NCI-H774 (cell line): ENCODE results near the gene KCNAB3.

ENCODE experiments used
- DNase-seq: peaks from one replicate; lab custom pipeline; 2025; lab: John Stamatoyannopoulos, UW

The KCNAB3 gene

GRCh38 chr17:7940034-7940433 lies 10.4 kb upstream of the KCNAB3 start:
- DNase-seq = no peak

DNA sequence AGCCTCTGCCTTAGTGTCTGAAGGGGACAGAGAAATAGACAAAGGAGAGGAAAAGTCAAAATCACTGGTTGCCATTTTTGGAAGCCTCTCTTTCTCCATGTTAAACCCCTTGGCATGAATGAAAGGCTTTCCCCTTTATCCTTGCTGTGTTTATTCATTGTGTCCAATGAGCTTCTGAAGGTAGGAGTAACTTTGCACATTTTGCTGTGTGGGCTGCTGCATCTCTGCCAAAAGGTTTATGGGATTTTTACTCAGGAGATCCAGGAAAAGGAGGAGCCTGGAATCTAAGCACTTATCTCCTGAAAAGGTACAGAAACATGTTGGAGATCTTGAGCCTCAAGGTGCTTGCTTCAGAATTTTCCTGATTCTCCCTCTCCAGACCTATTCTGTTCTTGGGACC lies 6.2 kb upstream of the KCNAB3 start:
- DNase-seq = no peak

DNA sequence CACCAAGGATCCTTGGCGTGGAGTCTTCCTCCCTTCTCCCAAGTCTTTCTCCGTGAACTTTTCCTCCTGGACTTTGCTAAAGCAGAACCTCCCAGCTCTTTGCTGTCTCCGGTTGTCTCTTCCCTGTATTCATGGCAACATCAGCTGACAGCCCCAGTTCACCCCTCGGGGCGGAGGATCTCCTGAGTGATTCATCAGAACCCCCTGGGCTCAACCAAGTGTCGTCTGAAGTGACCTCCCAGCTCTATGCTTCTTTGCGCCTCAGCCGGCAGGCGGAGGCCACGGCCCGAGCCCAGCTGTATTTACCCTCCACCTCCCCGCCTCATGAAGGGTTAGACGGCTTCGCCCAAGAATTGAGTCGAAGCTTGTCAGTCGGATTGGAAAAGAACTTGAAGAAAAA lies 3.3 kb upstream of the KCNAB3 start:
- no peak for DNase-seq

- DNase-seq = no peak
Measured at GRCh38 chr17:7932483-7932891, 2.8 kb upstream of the KCNAB3 start.

GRCh38 chr17:7931709-7932482 lies 2.2 kb upstream of the KCNAB3 start, which contains the start of the genes CNTROB and TRAPPC1:
Gene CNTROB (plus strand): TSS chr17:7932206. CDS start chr17:7933080, 874 bp downstream.
Gene TRAPPC1 (minus strand): TSS chr17:7931946. CDS start chr17:7931829, 117 bp downstream.
- DNase-seq = peak; percentile 89

GRCh38 chr17:7930841-7931631 lies 1.4 kb upstream of the KCNAB3 start:
- DNase-seq = no peak

- DNase-seq = no peak
Measured at GRCh38 chr17:7927596-7927995, 2.1 kb downstream of the KCNAB3 start.

DNA sequence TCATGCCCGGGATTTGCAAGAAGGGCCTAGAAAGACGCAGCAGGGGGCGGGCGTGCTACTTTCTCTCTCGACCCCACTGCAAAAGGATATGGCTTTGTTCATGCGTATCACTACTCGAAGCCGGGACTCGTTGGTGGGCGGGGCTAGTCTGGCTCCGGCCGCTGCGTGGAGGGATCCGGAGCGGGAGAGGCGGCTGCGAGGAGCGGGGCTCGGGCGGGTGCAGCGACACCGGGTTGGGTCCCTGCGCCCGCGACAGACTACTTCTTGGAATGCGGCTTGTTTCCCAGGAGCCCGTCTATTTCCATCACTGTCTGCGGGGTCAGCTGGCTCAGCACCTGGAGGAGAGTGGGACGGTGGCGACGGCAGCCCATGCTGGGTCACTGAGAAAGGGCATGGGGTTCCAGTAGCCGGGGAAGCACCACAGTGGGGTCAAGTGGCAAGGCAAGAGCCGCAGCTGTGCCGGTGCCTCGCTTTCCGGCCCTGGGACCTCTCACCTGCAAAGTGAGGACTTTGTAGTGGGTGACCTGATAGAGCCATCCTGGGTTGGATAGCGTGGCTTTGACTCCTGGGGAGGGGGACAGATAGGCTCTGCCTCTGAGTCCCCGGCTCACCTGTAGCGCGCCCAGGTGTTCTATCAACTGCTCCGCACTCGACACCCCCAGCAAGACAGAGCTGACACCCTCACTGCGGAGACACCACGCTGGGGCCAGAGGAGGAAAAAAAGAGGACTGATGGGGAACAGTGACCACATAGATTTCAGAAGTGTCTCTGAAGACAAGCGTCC lies 6.6 kb downstream of the KCNAB3 start:
- peak; percentile 38 for DNase-seq

- no peak for DNase-seq
Measured at GRCh38 chr17:7922269-7922844, 7.3 kb downstream of the KCNAB3 start.

DNA sequence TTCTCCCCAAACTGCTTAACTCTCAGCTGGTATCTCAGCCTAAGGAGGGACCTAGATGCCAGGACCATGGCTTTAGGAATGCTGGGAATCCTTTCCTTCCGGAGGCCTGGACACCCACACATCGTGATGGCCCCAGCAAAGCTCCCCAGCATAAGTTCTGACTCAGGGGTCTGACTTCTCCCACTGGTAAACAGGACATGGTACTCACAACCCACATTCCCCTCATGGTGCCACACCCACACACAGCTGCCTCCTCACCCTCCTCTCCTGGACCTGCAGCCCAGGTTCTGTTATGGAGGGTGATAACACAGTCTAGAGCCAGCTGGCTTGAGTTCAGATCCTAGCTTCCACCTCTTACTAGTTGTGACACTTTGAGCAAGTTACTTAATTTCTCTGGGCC lies 12.8 kb downstream of the KCNAB3 start:
- DNase-seq = no peak

- no peak for DNase-seq
Measured at GRCh38 chr17:7916385-7916682, 13.3 kb downstream of the KCNAB3 start.

GRCh38 chr17:7915611-7916384 lies 13.9 kb downstream of the KCNAB3 start, which contains the start of gene RNF227:
Gene RNF227 (minus strand): TSS chr17:7916289. CDS start chr17:7916195, 94 bp downstream.
- peak; percentile 79 for DNase-seq

DNA sequence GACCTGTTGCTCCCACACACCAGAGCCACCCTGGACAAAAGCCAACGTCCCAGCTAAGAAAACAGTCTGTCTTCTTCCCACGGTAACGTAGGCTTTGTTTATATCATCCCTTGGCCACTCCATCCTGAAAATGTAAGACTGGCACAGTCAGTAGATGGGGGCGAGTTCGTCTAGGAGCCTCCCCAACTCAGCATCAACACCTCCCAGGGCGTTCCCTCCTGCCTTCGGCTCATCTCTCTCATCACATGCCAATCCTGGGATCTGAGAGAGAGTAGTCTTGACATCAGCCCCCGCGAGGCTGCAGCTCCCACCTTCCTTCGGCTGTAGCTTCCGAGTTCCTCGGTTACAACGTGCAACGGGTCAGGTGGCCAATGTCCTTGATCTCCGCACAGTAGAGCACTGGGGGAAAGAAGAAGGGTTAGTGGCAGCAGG lies 14.5 kb downstream of the KCNAB3 start:
- DNase-seq = no peak

GRCh38 chr17:7912927-7913524 lies 16.6 kb downstream of the KCNAB3 start:
- peak; percentile 15 for DNase-seq

- no peak for DNase-seq
Measured at GRCh38 chr17:7911116-7911515, 18.5 kb downstream of the KCNAB3 start.

DNA sequence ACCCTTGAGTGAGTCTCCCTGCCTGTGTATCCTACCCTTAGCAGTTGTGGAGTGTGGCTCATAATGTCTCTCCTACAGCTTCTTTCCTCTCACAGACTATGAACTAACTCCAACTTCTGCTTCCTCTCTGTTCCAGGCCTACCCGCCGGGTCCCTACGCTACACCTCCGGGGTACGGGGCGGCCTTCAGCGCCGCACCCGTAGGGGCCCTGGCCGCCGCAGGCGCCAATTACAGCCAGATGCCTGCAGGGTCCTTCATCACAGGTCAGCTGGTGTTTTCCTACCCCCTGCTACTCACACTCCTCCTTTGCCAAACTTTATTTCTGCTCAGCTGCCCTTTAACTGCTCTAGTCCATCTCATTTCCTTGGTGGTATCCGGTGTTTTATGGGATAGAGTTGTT lies 18.9 kb downstream of the KCNAB3 start:
- DNase-seq = no peak

GRCh38 chr17:7910281-7910680 lies 19.4 kb downstream of the KCNAB3 start:
- no peak for DNase-seq

GRCh38 chr17:7909089-7909488 lies 20.6 kb downstream of the KCNAB3 start:
- DNase-seq = no peak

DNA sequence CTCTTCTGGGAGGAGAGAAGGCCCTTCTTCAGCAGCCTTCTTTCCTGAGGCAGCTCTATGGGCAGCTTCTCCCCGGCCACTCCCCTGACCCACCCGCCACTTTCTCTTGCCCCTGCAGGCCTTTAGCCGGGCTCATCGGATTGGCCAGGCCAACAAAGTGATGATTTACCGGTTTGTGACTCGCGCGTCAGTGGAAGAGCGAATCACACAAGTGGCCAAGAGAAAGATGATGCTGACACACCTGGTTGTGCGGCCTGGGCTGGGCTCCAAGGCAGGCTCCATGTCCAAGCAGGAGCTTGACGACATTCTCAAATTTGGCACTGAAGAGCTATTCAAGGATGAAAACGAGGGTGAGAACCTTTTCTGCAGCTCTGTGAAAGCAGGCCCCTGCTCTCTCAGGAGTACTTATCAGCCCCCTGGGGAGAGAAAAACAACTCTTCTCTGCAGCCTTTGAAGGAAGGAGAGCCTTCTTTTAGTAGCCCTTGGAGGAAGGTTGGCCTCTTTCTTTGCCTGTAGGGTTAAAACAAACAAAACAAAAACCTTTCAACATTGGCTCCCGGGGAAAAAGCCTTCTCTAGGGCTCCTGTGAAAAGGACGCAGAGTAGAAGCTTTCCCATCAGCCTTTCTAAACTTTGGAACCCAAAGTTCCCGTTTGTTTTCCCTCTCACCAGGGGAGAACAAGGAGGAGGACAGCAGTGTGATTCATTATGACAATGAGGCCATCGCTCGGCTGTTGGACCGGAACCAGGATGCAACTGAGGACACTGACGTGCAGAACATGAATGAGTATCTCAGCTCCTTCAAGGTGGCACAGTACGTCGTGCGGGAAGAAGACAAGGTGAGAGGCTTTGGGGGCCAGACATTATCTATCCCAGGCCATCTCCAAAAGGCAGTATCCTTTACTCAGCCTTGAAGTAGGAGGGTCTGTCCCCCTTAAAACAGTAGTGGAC lies 26.2 kb downstream of the KCNAB3 start:
- no peak for DNase-seq

DNA sequence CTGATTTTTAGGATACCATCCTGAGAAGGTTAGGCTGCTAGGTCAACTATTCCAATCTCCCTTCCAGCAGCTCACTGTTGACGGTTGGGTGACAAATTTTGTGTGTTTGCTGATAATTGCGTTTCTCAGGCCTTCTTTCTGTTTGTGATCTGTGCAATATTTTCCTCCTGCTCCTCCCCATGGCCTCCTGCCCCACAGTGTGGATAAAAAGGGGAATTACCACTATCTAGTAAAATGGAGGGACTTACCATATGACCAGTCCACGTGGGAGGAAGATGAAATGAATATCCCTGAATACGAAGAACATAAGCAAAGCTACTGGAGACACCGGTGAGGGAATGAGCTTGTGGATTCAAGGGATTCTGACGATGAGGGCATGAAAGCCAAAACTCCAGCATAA lies 31.9 kb downstream of the KCNAB3 start:
- DNase-seq = no peak
